Measurements from ENCODE around the gene ZNF507. TPM values are rescaled to one million over a fixed set of nuclear protein-coding genes. Genes with fewer than 3 reads are reported as not detected.

ZNF507 gene
- total RNA-seq, 1 experiment from 2014 or later: 26.5 TPM

DNA sequence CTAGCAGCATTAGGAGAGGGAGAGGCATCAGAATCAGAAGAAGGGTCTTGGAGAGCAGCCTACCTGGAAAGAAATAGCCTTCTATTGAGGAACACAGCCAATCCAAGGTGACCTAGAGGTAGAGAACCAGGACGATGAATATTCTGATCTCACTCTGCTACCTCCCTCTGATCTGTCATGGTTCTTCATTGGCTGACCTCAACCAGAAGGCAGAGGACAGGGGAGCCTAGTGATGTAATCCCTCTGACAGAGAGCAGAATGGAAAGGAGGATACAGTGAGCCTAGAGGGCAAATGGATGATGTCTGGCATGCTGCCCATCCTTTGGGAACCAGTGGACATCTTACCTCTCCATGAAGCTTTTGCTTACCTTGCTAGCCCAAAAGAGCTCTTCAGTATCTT, 3.6 kb downstream of the ZNF507 start:
- intact Hi-C loops (cut with micrococcal nuclease; ENCODE audit: unreplicated experiment): no loop called here
- Histone ChIP-seq H3F3A (ENCODE audit: insufficient read depth, low read depth) (peaks cover 26% of the 10 kb centered on the region), H3K27me3 (ENCODE audit: insufficient read depth, low read depth) (no peaks in the 10 kb centered on the region), H3K4me1 (replicated peaks; ENCODE audit: insufficient read depth) (peaks cover 67% of the 10 kb centered on the region), H3K4me3 (no peak overlapping the region), H3K27ac (no peak overlapping the region), H4K20me1 (ENCODE audit: insufficient read depth) (no peaks in the 10 kb centered on the region), H2AFZ (no peak overlapping the region), H3K9me2 (ENCODE audit: insufficient read depth) (no peaks in the 10 kb centered on the region), H3K79me2 (ENCODE audit: low read depth) (peaks cover 72% of the 10 kb centered on the region), H3K9me3 (ENCODE audit: insufficient read depth, low read depth) (no peaks in the 10 kb centered on the region), H3K36me3 (ENCODE audit: low read depth) (peaks cover 50% of the 10 kb centered on the region), H3K4me2 (peak overlapping the region; percentile 57; the same call in 1 of the 2 replicates)
- ChIA-PET POLR2A (ENCODE audit: unreplicated experiment) (interaction anchor here (0.6 kb wide), 1 partner anchor 1792 kb away, joined by 4 read pairs; no protein-coding TSS in a partner anchor), CTCF (no interaction called here)
- no peak for DNase-seq
- BruUV-seq (replicated peaks): no TSS peak
- no peak for TF ChIP-seq EZH2 (IDR thresholded peaks at IDR 0.05; ENCODE audit: low read depth)
- no peak for TF ChIP-seq CTCF (conservative IDR thresholded peaks at IDR 0.05)

GRCh38 chr19:32349724-32350470, 4.5 kb downstream of the ZNF507 start:
- intact Hi-C loops (cut with micrococcal nuclease; ENCODE audit: unreplicated experiment): no loop called here
- H3K4me3 ChIP-seq: peak overlapping the region; percentile 9; the same call in 1 of the 2 replicates
- peaks cover 81% of the 10 kb centered on the region for H3K79me2 ChIP-seq (ENCODE audit: low read depth)
- H3K27ac ChIP-seq: peak overlapping the region; percentile 24; the same call in 1 of the 2 replicates
- H3K36me3 ChIP-seq (ENCODE audit: low read depth): peaks cover 56% of the 10 kb centered on the region
- DNase-seq: peak in 1 of 2 experiments; percentile 60
- H4K20me1 ChIP-seq (ENCODE audit: insufficient read depth): peaks cover under 1% of the 10 kb centered on the region; the same call in 1 of the 2 replicates
- POLR2A ChIA-PET (ENCODE audit: unreplicated experiment): interaction anchor here (0.6 kb wide), 2 partner anchors 828 to 1791 kb away, joined by 3 to 4 read pairs; no protein-coding TSS in a partner anchor
- H2AFZ ChIP-seq: no peak overlapping the region
- peaks cover 61% of the 10 kb centered on the region for H3K4me1 ChIP-seq (replicated peaks; ENCODE audit: insufficient read depth)
- H3K27me3 ChIP-seq (ENCODE audit: insufficient read depth, low read depth): no peaks in the 10 kb centered on the region
- H3K9me3 ChIP-seq (ENCODE audit: insufficient read depth, low read depth): no peaks in the 10 kb centered on the region
- peaks cover 19% of the 10 kb centered on the region for H3F3A ChIP-seq (ENCODE audit: insufficient read depth, low read depth)
- CTCF ChIA-PET: interaction anchor here (0.6 kb wide), 1 partner anchor 38 kb away, joined by 3 read pairs; no protein-coding TSS in a partner anchor
- TF ChIP-seq EZH2 (IDR thresholded peaks at IDR 0.05; ENCODE audit: low read depth): no peak
- no peak for TF ChIP-seq CTCF (conservative IDR thresholded peaks at IDR 0.05)
- H3K4me2 ChIP-seq: peak overlapping the region; percentile 57
- no peaks in the 10 kb centered on the region for H3K9me2 ChIP-seq (ENCODE audit: insufficient read depth)
- BruUV-seq (replicated peaks): no TSS peak

- Histone ChIP-seq H3K9me2 (ENCODE audit: insufficient read depth) (no peaks in the 10 kb centered on the region), H2AFZ (no peak overlapping the region), H3K27me3 (ENCODE audit: insufficient read depth, low read depth) (no peaks in the 10 kb centered on the region), H3K4me3 (peak overlapping the region; percentile 9; the same call in 1 of the 2 replicates), H3K36me3 (ENCODE audit: low read depth) (peaks cover 61% of the 10 kb centered on the region), H3K9me3 (ENCODE audit: insufficient read depth, low read depth) (no peaks in the 10 kb centered on the region), H4K20me1 (ENCODE audit: insufficient read depth) (peaks cover 4% of the 10 kb centered on the region; the same call in 1 of the 2 replicates), H3K4me2 (peak overlapping the region; percentile 57), H3K4me1 (replicated peaks; ENCODE audit: insufficient read depth) (peaks cover 60% of the 10 kb centered on the region), H3K27ac (peak overlapping the region; percentile 24; the same call in 1 of the 2 replicates), H3F3A (ENCODE audit: insufficient read depth, low read depth) (peaks cover 16% of the 10 kb centered on the region), H3K79me2 (ENCODE audit: low read depth) (peaks cover 86% of the 10 kb centered on the region)
- ChIA-PET POLR2A (ENCODE audit: unreplicated experiment) (interaction anchor here (0.6 kb wide), 1 partner anchor 827 kb away, joined by 3 read pairs; no protein-coding TSS in a partner anchor), CTCF (no interaction called here)
- intact Hi-C loops (cut with micrococcal nuclease; ENCODE audit: unreplicated experiment): no loop called here
- peak in 1 of 2 experiments; percentile 66 for DNase-seq
- TF ChIP-seq EZH2 (IDR thresholded peaks at IDR 0.05; ENCODE audit: low read depth): no peak
- TF ChIP-seq CTCF (conservative IDR thresholded peaks at IDR 0.05): no peak
- no TSS peak for BruUV-seq (replicated peaks)
These were observed 5.1 kb downstream of the ZNF507 start for GRCh38 chr19:32350471-32350865.
